ENCODE results near the gene RPTOR. TPM values are rescaled to one million over a fixed set of nuclear protein-coding genes. Genes with fewer than 3 reads are reported as not detected.

Gene RPTOR
- total RNA-seq, 1 donor, result 30.0 TPM

GRCh38 chr17:80662557-80662956 is 117.9 kb downstream of the RPTOR start:
- TF ChIP-seq, protein P1, sequence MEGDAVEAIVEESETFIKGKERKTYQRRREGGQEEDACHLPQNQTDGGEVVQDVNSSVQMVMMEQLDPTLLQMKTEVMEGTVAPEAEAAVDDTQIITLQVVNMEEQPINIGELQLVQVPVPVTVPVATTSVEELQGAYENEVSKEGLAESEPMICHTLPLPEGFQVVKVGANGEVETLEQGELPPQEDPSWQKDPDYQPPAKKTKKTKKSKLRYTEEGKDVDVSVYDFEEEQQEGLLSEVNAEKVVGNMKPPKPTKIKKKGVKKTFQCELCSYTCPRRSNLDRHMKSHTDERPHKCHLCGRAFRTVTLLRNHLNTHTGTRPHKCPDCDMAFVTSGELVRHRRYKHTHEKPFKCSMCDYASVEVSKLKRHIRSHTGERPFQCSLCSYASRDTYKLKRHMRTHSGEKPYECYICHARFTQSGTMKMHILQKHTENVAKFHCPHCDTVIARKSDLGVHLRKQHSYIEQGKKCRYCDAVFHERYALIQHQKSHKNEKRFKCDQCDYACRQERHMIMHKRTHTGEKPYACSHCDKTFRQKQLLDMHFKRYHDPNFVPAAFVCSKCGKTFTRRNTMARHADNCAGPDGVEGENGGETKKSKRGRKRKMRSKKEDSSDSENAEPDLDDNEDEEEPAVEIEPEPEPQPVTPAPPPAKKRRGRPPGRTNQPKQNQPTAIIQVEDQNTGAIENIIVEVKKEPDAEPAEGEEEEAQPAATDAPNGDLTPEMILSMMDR (IDR thresholded peaks at IDR 0.05; ENCODE audit: insufficient read depth, low read length), result no peak
- H3K4me3 ChIP-seq (ENCODE audit: low read depth, low read length), result no peak overlapping the region
- no peak for DNase-seq (ENCODE audit: low read depth)

GRCh38 chr17:80663781-80664206 is 119.2 kb downstream of the RPTOR start:
- TF ChIP-seq, protein P1 (IDR thresholded peaks at IDR 0.05; ENCODE audit: insufficient read depth, low read length), result no peak
- DNase-seq (ENCODE audit: low read depth), result peak; percentile 75
- no peak overlapping the region for H3K4me3 ChIP-seq (ENCODE audit: low read depth, low read length)

- H3K4me3 ChIP-seq (ENCODE audit: low read depth, low read length), result no peak overlapping the region
- peak; percentile 25 for DNase-seq (ENCODE audit: low read depth)
- TF ChIP-seq, protein P1 (IDR thresholded peaks at IDR 0.05; ENCODE audit: insufficient read depth, low read length), result no peak
These were observed 119.7 kb downstream of the RPTOR start for GRCh38 chr17:80664217-80664790.

DNA sequence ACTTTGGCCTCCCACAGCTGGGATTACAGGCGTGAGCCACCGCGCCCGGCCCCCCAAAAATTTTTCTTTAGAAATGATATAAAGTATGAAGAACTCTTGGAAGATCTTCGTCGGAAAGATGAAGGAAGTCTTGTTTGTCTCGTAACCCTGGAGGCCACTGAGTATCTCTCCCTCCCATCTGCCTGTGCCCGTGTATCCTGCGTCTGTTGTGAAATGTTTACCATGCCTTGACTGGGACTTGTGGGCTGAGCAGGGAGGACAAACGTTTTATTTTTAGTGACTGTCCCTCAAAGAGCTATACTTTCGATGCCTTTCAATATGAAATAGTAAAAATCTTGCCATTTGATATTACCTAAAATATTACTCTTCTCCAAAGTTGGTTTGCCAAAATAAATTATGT is 121.2 kb downstream of the RPTOR start:
- no peak for DNase-seq (ENCODE audit: low read depth)
- TF ChIP-seq, protein P1 (IDR thresholded peaks at IDR 0.05; ENCODE audit: insufficient read depth, low read length), result no peak
- H3K4me3 ChIP-seq (ENCODE audit: low read depth, low read length), result no peak overlapping the region

DNA sequence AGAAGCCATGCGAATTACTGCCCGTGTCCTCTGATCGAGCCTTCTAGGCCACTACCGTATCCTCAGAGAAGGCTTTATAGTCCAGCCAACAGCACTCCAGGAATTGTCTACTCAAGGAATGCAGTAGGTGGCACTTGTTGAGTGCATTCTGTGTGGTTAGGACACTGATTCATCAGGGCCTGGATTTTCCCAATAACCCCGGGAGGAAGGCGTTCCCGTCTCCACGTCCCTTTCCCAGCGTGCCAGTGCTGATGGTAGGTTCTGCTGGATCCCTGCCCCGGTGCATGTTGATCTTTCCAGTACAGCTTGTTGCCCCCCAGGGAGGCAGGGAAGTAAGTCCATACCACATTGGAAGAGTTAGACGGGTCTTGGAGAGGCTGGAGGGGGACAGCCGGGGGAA is 122.2 kb downstream of the RPTOR start:
- TF ChIP-seq, protein P1 (IDR thresholded peaks at IDR 0.05; ENCODE audit: insufficient read depth, low read length), result no peak
- H3K4me3 ChIP-seq (ENCODE audit: low read depth, low read length), result no peak overlapping the region
- DNase-seq (ENCODE audit: low read depth), result no peak

DNA sequence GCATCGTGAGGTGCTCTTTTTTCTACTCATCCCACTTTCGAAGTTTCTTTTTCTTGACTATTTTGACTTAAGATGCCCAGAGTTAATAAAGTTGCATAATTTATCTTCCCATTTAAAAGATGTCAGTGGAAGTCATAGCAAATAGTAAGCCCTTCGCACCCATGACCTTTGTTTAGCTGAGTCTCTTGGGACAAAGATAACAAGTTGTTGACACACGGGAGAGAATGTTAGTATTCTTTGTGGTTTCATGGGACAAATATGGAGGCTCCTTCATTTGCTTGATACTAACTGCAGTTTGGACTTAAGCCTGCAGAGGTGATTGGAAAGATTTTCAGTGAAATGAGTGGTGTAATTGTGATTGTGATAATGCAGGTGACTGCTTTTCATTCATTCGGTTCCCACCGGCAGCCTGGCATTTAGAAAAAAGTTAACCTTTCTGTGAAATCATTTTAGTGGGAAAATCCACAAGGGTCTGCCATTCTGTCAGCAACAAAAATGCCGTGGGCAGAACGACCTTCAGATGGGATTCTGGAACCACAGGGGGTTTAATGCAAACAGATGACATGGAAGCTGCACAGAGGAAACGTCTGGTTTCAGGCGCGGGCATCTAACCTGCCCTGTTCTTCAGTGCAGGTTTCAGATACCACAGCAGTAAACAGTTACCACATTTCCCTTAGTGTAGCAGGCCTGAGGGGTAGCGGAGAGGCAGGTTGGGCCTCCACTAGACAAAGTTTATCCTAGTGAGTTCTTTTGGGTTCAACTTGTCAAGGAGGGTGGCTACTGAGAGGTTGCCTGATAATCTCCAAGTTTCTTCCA is 123.0 kb downstream of the RPTOR start:
- TF ChIP-seq, protein P1 (IDR thresholded peaks at IDR 0.05; ENCODE audit: insufficient read depth, low read length), result no peak
- DNase-seq (ENCODE audit: low read depth), result no peak
- no peak overlapping the region for H3K4me3 ChIP-seq (ENCODE audit: low read depth, low read length)

All from fibroblast of the aortic adventitia (primary cell).